HAP-1 (cell line): ENCODE data around the gene BMP2K.

Source experiments
- DNase-seq, 2 experiments: peaks; one replicate each; pipeline ENCODE4 v3.0.0-alpha.2; 2016 to 2020; ENCODE audit warnings: low spot score in 2 of 2
- H3K27me3 ChIP-seq: fragments of 250-450 bp; sonication (Bioruptor Pico); 2 replicates; pipeline ENCODE4 v1.5.1; 2020; ENCODE audit warnings: low read depth, mild to moderate bottlenecking, moderate library complexity
- H3K36me3 ChIP-seq: fragments of 250-450 bp; sonication (Bioruptor Pico); replicated peaks from 2 replicates; pipeline ENCODE4 v1.5.1; 2020; ENCODE audit warnings: mild to moderate bottlenecking
- H3K4me1 ChIP-seq: fragments of 250-450 bp; sonication (Bioruptor Pico); 2 replicates; pipeline ENCODE4 v1.5.1; 2020; ENCODE audit warnings: mild to moderate bottlenecking
- H3K4me3 ChIP-seq: fragments of 250-450 bp; sonication (Bioruptor Pico); 2 replicates; pipeline ENCODE4 v1.5.1; 2020; ENCODE audit warnings: mild to moderate bottlenecking, moderate library complexity
- H3K9me3 ChIP-seq: fragments of 250-450 bp; sonication (Bioruptor Pico); 2 replicates; pipeline ENCODE4 v1.5.1; 2020; ENCODE audit warnings: mild to moderate bottlenecking, moderate library complexity
- in situ Hi-C: fragments of 300-500 bp; cut with MboI; formaldehyde crosslinking; loops from 3 replicates; pipeline ENCODE4 v1.14.3; 2020; ENCODE audit warnings: low sequenced_read_pairs, inconsistent platforms, mixed read lengths

BMP2K gene

DNA sequence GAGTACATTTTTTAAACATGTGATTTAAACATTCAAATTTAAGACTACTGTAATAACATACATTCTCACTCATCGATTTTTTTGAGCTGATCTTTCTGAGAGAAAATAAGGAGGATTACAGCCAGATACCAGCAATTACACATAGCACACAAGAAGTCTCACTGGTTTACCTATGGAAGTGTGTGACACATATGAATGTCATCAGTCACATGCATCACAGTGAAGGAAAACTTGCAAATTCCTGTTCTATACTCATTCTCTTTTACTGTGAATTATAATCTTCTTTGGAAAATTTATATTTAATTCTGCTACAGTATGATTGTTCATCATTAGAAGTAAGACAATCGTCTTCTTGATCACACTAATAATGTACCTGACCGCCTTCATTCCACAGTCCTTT, 21.3 kb upstream of the BMP2K start:
- peaks cover 3% of the 10 kb centered on the region; the same call in 1 of the 2 replicates for H3K27me3 ChIP-seq
- H3K36me3 ChIP-seq, result no peaks in the 10 kb centered on the region
- DNase-seq, result no peak
- H3K4me1 ChIP-seq, result no peaks in the 10 kb centered on the region
- in situ Hi-C loops, result no loop called here
- H3K9me3 ChIP-seq, result no peaks in the 10 kb centered on the region
- H3K4me3 ChIP-seq, result no peak overlapping the region

DNA sequence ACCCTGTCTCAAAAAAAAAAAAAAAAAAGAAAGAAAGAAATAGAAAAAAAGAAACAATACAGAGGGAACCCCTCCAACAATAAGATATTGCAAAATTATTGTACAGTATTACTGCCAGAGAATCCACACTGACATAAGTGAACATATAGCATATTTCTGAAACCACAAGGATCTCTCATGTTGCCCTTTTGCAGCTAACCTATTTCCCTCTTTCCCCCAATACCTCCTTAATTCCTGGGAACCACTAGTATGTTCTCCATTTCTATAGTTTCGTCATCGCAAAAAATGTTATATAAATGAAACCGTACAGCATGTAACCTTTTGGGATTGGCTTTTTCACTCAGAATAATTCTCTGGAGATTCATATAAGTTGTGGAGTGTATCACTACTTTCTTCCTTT, 20.0 kb upstream of the BMP2K start:
- H3K36me3 ChIP-seq, result no peaks in the 10 kb centered on the region
- H3K4me3 ChIP-seq, result no peak overlapping the region
- in situ Hi-C loops, result no loop called here
- no peaks in the 10 kb centered on the region for H3K9me3 ChIP-seq
- no peaks in the 10 kb centered on the region for H3K4me1 ChIP-seq
- no peak for DNase-seq
- peaks cover 3% of the 10 kb centered on the region; the same call in 1 of the 2 replicates for H3K27me3 ChIP-seq

DNA sequence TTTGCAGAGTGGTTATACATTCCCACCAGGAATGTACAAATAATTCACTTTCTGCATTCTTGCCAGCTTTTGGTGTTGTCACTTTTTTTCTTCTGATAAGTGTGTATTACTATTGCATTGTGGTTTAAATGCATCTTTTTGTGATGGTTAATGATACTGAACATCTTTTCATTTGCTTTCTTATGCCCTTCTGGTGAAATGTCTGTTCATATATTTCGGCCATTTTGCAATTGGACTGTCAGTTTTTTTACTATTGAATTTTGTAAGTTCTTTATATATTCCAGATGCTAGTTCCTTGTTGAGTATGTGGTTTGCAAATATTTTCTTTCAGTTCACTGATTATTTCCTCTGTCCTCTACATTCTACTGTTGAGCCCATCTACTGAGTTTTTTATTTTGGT, 19.4 kb upstream of the BMP2K start:
- Histone ChIP-seq H3K36me3 (no peaks in the 10 kb centered on the region), H3K4me3 (no peak overlapping the region), H3K27me3 (peaks cover 3% of the 10 kb centered on the region; the same call in 1 of the 2 replicates), H3K4me1 (no peaks in the 10 kb centered on the region), H3K9me3 (no peaks in the 10 kb centered on the region)
- in situ Hi-C loops, result no loop called here
- no peak for DNase-seq

DNA sequence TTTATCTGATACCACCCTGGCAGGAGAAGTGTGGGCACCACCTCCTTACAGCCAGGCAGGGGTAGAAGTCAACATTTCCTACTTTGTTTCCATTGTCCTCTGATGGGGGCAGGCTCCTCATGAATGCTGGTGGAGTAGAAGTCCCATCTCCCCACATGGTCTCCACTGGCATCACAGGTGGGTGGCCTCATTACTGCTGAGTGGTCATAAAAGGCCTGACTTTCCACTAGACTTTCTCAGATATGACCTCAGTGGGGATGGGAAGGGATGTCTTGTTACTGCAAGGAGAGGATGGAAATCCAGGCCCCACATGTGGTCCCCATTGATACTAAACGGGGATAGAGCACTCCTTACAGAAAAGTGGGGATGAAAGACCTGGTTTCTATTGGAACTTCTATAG, 18.6 kb upstream of the BMP2K start:
- no peak for DNase-seq
- Histone ChIP-seq H3K4me3 (no peak overlapping the region), H3K36me3 (no peaks in the 10 kb centered on the region), H3K4me1 (no peaks in the 10 kb centered on the region), H3K27me3 (peaks cover 3% of the 10 kb centered on the region; the same call in 1 of the 2 replicates), H3K9me3 (no peaks in the 10 kb centered on the region)
- in situ Hi-C loops, result no loop called here

DNA sequence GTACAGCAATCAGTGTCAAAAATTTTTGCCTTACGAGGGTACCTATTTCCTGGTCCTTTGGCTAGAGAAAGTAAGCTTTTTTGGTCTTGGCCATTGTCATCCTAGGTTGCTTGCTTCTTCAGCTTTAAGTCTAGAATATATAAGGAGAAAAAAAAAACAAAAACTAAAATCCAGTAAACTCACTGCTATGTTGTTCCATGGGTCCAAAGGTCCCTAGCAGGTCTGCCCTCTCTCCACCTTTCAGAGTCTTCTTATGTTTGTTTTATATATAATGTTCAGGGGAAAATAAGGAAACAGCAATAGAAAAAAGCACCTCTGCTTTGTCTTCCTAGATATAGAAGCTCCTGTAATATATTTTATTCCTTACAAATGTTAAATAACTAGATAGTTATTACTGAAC, 18.1 kb upstream of the BMP2K start:
- no peaks in the 10 kb centered on the region for H3K4me1 ChIP-seq
- no peak overlapping the region for H3K4me3 ChIP-seq
- no peaks in the 10 kb centered on the region for H3K9me3 ChIP-seq
- H3K27me3 ChIP-seq, result peaks cover 3% of the 10 kb centered on the region; the same call in 1 of the 2 replicates
- DNase-seq, result no peak
- H3K36me3 ChIP-seq, result no peaks in the 10 kb centered on the region
- in situ Hi-C loops, result no loop called here

DNA sequence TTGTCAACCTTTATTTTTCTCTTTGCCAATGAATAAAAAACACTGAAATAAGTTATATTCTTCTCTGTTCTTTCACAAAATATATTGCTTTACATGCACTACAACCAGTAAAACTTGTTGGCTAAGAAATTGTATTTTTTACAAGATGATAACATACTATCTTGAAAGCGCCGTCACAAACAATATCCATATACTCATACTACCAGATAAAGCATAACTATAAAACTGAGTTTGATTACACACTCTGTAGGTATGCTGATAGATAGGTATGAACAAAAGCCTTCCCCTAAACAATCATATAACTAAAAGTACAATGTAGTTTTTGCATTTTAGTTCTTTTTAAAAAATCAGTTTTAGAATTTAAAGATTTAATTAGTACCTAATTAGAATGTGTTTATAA, 13.6 kb upstream of the BMP2K start:
- H3K36me3 ChIP-seq, result no peaks in the 10 kb centered on the region
- peaks cover 11% of the 10 kb centered on the region for H3K4me1 ChIP-seq
- no peak for DNase-seq
- in situ Hi-C loops, result no loop called here
- H3K27me3 ChIP-seq, result no peaks in the 10 kb centered on the region
- H3K4me3 ChIP-seq, result no peak overlapping the region
- H3K9me3 ChIP-seq, result no peaks in the 10 kb centered on the region

DNA sequence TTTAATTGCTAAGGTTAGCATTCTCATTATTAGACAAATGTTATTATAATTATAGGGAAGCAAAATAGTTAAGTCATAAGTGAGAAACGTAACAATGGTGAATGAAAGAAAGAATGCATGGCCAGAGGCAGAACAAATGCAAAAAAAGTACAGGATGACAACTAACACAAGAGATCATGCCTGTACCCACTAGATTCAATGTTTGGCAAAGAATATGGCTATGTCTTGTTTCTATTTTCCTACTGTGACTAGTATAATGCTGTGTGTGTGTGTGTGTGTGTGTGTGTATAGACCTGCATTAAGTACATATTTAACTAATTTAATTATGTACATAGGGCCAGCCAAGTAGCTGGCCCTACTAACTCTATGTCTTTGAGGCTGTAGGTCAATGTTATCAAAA, 12.9 kb upstream of the BMP2K start:
- Histone ChIP-seq H3K9me3 (no peaks in the 10 kb centered on the region), H3K4me3 (no peak overlapping the region), H3K4me1 (peaks cover 11% of the 10 kb centered on the region), H3K36me3 (no peaks in the 10 kb centered on the region), H3K27me3 (no peaks in the 10 kb centered on the region)
- in situ Hi-C loops, result no loop called here
- DNase-seq, result no peak

DNA sequence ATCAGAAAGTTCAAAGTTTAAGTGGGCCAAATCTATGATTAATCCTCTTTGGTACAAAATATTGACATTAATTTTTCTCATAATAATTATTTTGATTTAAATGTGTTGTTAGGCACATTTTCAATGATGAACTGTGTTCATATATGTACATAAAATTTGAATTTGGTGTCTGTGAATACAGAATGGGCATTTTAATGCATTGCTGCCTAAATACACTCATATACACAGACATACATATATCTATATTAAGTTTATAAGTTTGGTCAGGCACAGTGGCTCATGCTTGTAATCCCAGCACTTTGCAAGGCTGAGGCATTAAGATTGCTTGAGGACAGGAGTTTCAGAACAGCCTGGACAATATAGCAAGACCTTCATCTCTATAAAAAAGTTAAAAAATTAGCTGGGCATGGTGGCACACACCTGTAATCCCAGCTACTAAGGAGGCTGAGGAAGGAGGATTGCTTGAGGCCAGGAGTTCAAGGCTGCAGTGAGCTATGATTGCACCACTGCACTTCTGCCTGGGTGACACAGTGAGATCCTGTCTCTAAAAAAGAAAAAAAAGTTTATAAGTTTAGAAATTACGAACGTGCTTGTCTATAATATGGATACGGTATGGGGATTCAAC, 12.3 kb upstream of the BMP2K start:
- Histone ChIP-seq H3K9me3 (no peaks in the 10 kb centered on the region), H3K27me3 (no peaks in the 10 kb centered on the region), H3K4me3 (no peak overlapping the region), H3K4me1 (peaks cover 11% of the 10 kb centered on the region), H3K36me3 (no peaks in the 10 kb centered on the region)
- no peak for DNase-seq
- in situ Hi-C loops, result no loop called here

DNA sequence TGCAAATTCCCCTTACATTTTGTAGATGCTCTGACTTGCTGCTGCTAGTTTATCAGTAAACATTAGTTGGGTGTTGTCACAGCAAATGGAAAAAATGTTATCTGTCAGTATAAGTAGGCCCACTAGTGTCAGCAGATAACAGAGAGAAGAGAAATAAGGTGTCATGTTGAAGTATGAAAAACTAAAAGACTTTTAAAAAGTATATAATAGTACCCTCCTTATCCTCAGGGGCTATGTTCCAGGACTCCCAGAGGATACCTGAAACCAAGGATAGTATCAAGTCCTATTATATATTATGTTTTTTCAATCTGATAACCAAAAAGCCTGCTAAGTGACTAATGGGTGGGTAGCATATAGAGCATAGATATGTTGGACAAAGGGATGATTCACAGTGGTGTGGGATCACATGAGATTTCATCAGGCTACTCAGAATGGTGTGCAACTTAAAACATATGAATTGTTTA, 11.6 kb upstream of the BMP2K start:
- in situ Hi-C loops, result no loop called here
- Histone ChIP-seq H3K9me3 (no peaks in the 10 kb centered on the region), H3K27me3 (no peaks in the 10 kb centered on the region), H3K4me3 (no peak overlapping the region), H3K4me1 (peaks cover 11% of the 10 kb centered on the region), H3K36me3 (no peaks in the 10 kb centered on the region)
- no peak for DNase-seq

DNA sequence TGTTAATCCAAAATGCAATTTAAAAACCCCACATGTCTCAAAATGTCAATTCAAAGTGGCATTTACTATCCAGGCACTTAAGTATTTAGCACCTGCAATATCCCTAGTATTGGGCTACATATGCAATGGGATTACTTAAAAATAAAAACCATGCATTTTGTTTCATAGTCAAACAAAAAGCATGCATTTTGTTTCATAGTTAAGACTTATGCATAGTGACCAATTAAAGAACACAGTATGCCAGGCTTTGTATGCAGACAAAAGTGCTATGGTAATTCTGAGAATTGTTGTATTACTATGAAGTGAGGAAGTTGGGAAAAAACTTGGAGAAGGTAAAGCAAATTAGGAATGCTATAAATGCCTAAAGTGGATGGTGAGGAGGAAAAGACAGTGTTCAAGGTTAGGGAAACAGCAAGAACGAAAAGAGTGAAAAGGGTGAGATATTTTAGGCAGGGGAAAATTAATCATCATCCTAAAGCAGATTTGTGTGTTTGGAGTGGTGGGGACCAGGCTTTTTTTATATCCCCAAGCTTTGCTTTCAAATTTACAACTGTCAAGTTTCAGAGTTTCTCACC, 10.6 kb upstream of the BMP2K start:
- in situ Hi-C loops, result no loop called here
- Histone ChIP-seq H3K4me3 (no peak overlapping the region), H3K9me3 (no peaks in the 10 kb centered on the region), H3K36me3 (no peaks in the 10 kb centered on the region), H3K4me1 (peaks cover 11% of the 10 kb centered on the region), H3K27me3 (no peaks in the 10 kb centered on the region)
- DNase-seq, result peak in 1 of 2 experiments; percentile 68

DNA sequence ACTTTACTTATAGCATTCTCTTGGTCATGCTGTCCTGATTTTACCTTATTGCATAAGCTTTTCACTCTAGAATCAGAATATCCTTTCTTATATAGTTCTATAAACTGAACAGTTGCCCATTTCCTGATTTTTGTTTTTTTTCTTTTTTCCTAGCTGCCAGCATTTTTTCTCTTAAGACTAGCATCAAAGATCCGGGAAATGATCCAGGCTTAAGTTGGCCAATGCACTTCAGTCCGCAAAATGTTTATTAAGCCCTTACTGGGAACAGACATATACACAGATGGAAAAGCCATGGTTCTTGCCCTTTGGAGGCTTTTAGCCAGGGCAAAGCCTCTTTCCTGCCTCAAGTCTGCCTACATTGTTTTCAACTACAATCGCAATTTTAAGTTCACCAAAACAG, 10.1 kb upstream of the BMP2K start:
- DNase-seq, result no peak
- Histone ChIP-seq H3K36me3 (no peaks in the 10 kb centered on the region), H3K4me1 (peaks cover 11% of the 10 kb centered on the region), H3K9me3 (no peaks in the 10 kb centered on the region), H3K4me3 (no peak overlapping the region), H3K27me3 (no peaks in the 10 kb centered on the region)
- in situ Hi-C loops, result no loop called here

DNA sequence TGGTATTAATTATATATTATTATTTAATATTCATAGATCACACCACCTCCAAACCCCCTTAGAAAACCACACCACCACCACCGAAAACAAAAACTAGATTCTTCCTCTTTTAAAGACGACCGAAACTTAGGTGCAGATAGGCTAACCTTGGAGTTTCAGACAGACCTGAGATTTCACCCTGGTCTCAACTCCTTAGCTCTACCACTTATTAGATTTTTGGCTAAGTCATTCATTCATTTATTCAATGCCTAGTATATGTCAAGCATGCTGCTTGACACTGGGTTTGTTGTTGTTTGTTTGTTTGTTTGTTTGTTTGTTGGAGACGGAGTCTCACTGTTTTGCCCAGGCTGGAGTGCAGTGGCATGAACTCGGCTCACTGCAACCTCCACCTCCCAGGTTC, 9.5 kb upstream of the BMP2K start:
- Histone ChIP-seq H3K4me1 (peaks cover 11% of the 10 kb centered on the region), H3K27me3 (no peaks in the 10 kb centered on the region), H3K36me3 (no peaks in the 10 kb centered on the region), H3K9me3 (no peaks in the 10 kb centered on the region), H3K4me3 (no peak overlapping the region)
- no peak for DNase-seq
- in situ Hi-C loops, result no loop called here

DNA sequence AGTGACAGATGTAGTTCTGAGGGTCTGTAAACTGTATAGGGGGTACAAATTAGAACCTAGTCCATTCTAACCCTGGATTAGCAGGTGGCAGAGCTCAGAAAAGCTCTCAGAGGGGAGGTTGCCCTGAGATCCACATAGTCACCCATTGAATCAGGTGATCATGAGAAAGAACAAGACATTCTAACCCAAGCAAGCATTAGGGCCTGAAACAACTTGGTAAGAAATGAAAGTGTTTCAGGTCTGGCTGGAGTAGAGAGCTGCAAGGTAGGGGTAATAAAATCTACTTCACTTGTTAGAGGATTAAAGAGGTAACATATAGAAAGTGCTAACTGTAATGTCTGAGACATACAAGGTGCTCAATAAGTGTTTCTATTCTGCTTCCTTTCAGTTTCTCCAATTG, 8.8 kb upstream of the BMP2K start:
- DNase-seq, result no peak
- Histone ChIP-seq H3K9me3 (no peaks in the 10 kb centered on the region), H3K4me1 (peaks cover 11% of the 10 kb centered on the region), H3K27me3 (no peaks in the 10 kb centered on the region), H3K36me3 (no peaks in the 10 kb centered on the region), H3K4me3 (no peak overlapping the region)
- in situ Hi-C loops, result no loop called here

DNA sequence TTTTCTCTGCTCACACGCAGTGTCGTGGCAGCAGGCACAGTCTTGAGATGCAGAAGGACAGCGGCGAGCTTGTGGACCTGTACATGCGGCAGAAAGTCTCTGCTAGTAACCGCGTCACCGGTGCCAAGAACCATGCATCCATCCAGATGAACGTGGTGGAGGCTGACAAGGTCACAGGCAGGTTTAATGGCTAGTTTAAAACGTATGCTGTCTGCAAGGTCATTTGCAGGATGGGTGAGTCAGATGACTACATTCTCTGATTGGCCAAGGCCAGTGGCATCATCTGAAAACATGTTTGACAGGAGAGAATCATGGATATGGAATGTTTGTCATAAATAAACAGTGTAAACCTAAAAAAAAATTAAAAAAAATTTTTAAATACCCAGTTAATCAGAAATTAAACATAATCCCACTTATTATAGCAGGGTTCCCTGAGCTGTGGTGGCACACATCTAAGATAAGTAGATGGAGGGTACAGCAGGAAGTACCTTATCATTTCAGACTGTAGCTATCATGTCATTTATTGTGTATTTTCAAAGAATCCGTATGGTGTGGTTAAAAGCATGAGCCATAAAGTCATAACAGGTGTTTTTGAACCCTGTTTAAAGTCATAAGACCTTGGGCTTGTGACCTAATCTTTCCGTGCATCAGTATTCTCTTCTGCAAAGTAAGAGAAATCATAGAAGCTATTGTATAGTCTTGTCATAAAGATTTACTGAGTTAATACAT, 7.5 kb upstream of the BMP2K start:
- peaks cover 11% of the 10 kb centered on the region for H3K4me1 ChIP-seq
- DNase-seq, result no peak
- no peaks in the 10 kb centered on the region for H3K27me3 ChIP-seq
- no peaks in the 10 kb centered on the region for H3K9me3 ChIP-seq
- H3K36me3 ChIP-seq, result no peaks in the 10 kb centered on the region
- H3K4me3 ChIP-seq, result no peak overlapping the region
- in situ Hi-C loops, result no loop called here
